GM23338 (cell line): ENCODE measurements around the gene MTERF2. TPM values are rescaled to one million over a fixed set of nuclear protein-coding genes. Genes with fewer than 3 reads are reported as not detected.
A peak's percentile ranks its signal among the peaks of the same experiment; 100 is the strongest.

Experiments
- ATAC-seq: fragments of 200-7000 bp; cut with Tn5 transposase; 3 replicates; pipeline ENCODE4 v1.9.1; 2020
- DNase-seq: peaks from one replicate; pipeline ENCODE4 v3.0.0-alpha.2; 2015; ENCODE audit warnings: low spot score
- H2AFZ ChIP-seq: fragments of 200-600 bp; sonication (generic); 2 replicates; pipeline ENCODE4 v1.8.0; 2016; ENCODE audit warnings: antibody characterized with exemption, mild to moderate bottlenecking, moderate library complexity
- H3F3A ChIP-seq: fragments of 200-600 bp; sonication (generic); replicated peaks from 2 replicates; pipeline ENCODE4 v1.8.0; 2017; ENCODE audit warnings: antibody characterized with exemption, mixed run types, low read depth
- H3K27ac ChIP-seq: fragments of 200-600 bp; sonication (generic); 2 replicates; pipeline ENCODE4 v1.6.1; 2016; ENCODE audit warnings: low read depth
- H3K27me3 ChIP-seq: fragments of 200-600 bp; sonication (generic); 2 replicates; pipeline ENCODE4 v1.8.0; 2016; ENCODE audit warnings: mild to moderate bottlenecking, mixed run types, moderate library complexity; ENCODE audit not compliant: insufficient read depth
- H3K36me3 ChIP-seq: fragments of 200-600 bp; sonication (generic); 2 replicates; pipeline ENCODE4 v1.8.0; 2016; ENCODE audit warnings: mild to moderate bottlenecking; ENCODE audit not compliant: insufficient read depth
- H3K4me1 ChIP-seq: fragments of 200-600 bp; sonication (generic); 2 replicates; pipeline ENCODE4 v1.8.0; 2016; ENCODE audit warnings: mild to moderate bottlenecking, moderate library complexity; ENCODE audit not compliant: insufficient read depth
- H3K4me2 ChIP-seq: fragments of 200-600 bp; sonication (generic); 2 replicates; pipeline ENCODE4 v1.7.1; 2017; ENCODE audit warnings: mixed run types
- H3K4me3 ChIP-seq: fragments of 200-600 bp; sonication (generic); 2 replicates; pipeline ENCODE4 v1.6.1; 2016; ENCODE audit warnings: mixed run types
- H3K79me2 ChIP-seq: fragments of 200-600 bp; sonication (generic); replicated peaks from 2 replicates; pipeline ENCODE4 v1.8.0; 2017; ENCODE audit warnings: mild to moderate bottlenecking; ENCODE audit not compliant: insufficient read depth
- H3K9me2 ChIP-seq: fragments of 200-600 bp; sonication (generic); 2 replicates; pipeline ENCODE4 v1.8.0; 2017; ENCODE audit not compliant: insufficient read depth
- H4K20me1 ChIP-seq: fragments of 200-600 bp; sonication (generic); replicated peaks from 2 replicates; pipeline ENCODE4 v1.8.0; 2017; ENCODE audit warnings: mild to moderate bottlenecking; ENCODE audit not compliant: insufficient read depth
- H3K27ac Mint-ChIP-seq: 2 replicates; pipeline ENCODE4 v1.8.0; 2020; ENCODE audit warnings: inconsistent platforms, mild to moderate bottlenecking, moderate library complexity, mixed read lengths
- H3K27me3 Mint-ChIP-seq: 3 replicates; pipeline ENCODE4 v1.8.0; 2022; ENCODE audit warnings: low read depth, mild to moderate bottlenecking, moderate library complexity, mixed read lengths, inconsistent platforms; ENCODE audit not compliant: insufficient read depth, poor library complexity
- H3K36me3 Mint-ChIP-seq: 3 replicates; pipeline ENCODE4 v1.8.0; 2021; ENCODE audit warnings: low read depth, mild to moderate bottlenecking, inconsistent platforms, moderate library complexity, mixed read lengths
- H3K4me1 Mint-ChIP-seq: 3 replicates; pipeline ENCODE4 v1.8.0; 2020; ENCODE audit warnings: mild to moderate bottlenecking, inconsistent platforms, mixed read lengths
- H3K4me3 Mint-ChIP-seq: 3 replicates; pipeline ENCODE4 v1.8.0; 2021; ENCODE audit warnings: moderate library complexity, mild to moderate bottlenecking, inconsistent platforms, mixed read lengths
- H3K9me3 Mint-ChIP-seq: 3 replicates; pipeline ENCODE4 v1.8.0; 2020; ENCODE audit warnings: moderate library complexity, mild to moderate bottlenecking, inconsistent platforms, mixed read lengths
- CREB1 ChIP-seq: fragments of 250-450 bp; sonication (Bioruptor Pico); IDR thresholded peaks from 2 replicates; pipeline ENCODE4 v1.5.0; 2020; ENCODE audit warnings: low read depth, mild to moderate bottlenecking, moderate library complexity
- CTCF ChIP-seq, 2 experiments: fragments of 200-600 bp in 1 of 2; sonication (generic) in 1 of 2; conservative IDR thresholded peaks; 2 replicates each; pipeline versions ENCODE4 v1.5.1 to v1.6.1; 2016 to 2017; ENCODE audit warnings: antibody characterized with exemption in 2 of 2, low read depth in 2 of 2, mild to moderate bottlenecking in 2 of 2, moderate library complexity in 1 of 2
- ETS1 ChIP-seq: IDR thresholded peaks from 2 replicates; pipeline ENCODE4 v1.6.1; 2016; ENCODE audit warnings: antibody characterized with exemption
- EZH2 ChIP-seq: fragments of 200-600 bp; sonication (generic); IDR thresholded peaks from one replicate; pipeline ENCODE4 v1.8.0; 2017; ENCODE audit warnings: antibody characterized with exemption, mild to moderate bottlenecking, low read depth; ENCODE audit not compliant: unreplicated experiment
- EZH2phosphoT487 ChIP-seq: fragments of 200-600 bp; sonication (generic); IDR thresholded peaks from one replicate; pipeline ENCODE4 v1.8.1; 2018; ENCODE audit warnings: antibody characterized with exemption; ENCODE audit not compliant: unreplicated experiment
- JUNB ChIP-seq: IDR thresholded peaks from one replicate; pipeline ENCODE4 v1.6.1; 2016; ENCODE audit warnings: antibody characterized with exemption; ENCODE audit not compliant: unreplicated experiment
- NANOG ChIP-seq: IDR thresholded peaks from 2 replicates; pipeline ENCODE4 v1.6.1; 2016; ENCODE audit warnings: antibody characterized with exemption, borderline replicate concordance
- POLR2AphosphoS5 ChIP-seq: IDR thresholded peaks from 2 replicates; pipeline ENCODE4 v1.6.1; 2016; ENCODE audit warnings: antibody characterized with exemption, low read depth
- REST ChIP-seq: IDR thresholded peaks from one replicate; pipeline ENCODE4 v1.6.1; 2018; ENCODE audit warnings: antibody characterized with exemption; ENCODE audit not compliant: unreplicated experiment
- STAT1 ChIP-seq: IDR thresholded peaks from one replicate; pipeline ENCODE4 v1.6.1; 2016; ENCODE audit warnings: antibody characterized with exemption; ENCODE audit not compliant: unreplicated experiment
- ZNF114 ChIP-seq: fragments of 250-450 bp; sonication (Bioruptor Pico); IDR thresholded peaks from 2 replicates; pipeline ENCODE4 v1.5.0; 2020; ENCODE audit warnings: mild to moderate bottlenecking, moderate library complexity
- ZNF331 ChIP-seq: fragments of 250-450 bp; sonication (Bioruptor Pico); IDR thresholded peaks from 2 replicates; pipeline ENCODE4 v1.5.0; 2020; ENCODE audit warnings: low read depth, mild to moderate bottlenecking, moderate library complexity
- ZNF462 ChIP-seq: fragments of 250-450 bp; sonication (Bioruptor Pico); IDR thresholded peaks from 2 replicates; pipeline ENCODE4 v1.5.0; 2020; ENCODE audit warnings: mild to moderate bottlenecking, moderate library complexity
- polyA plus RNA-seq: library from polyadenylated mRNA; unstranded; fragments of >200 nt; fragmentation: Nextera tagmentation; extraction: Ambion mirVana; gene quantifications from 2 replicates; pipeline ENCODE4 v1.2.1, GENCODE V29; 2016
- total RNA-seq: library from RNA; depleted of rRNA; stranded (reverse); fragments of >200 nt; shearing (Covaris generic); gene quantifications from 2 replicates; pipeline ENCODE4 v1.2.3, GENCODE V29; 2014

The MTERF2 gene
- total and polyA plus RNA-seq, 2 experiments from 2014 or later, result 9.2 to 11.0 TPM

- Mint-ChIP-seq H3K27me3 (peaks cover 11% of the 10 kb centered on the region), H3K9me3 (peaks cover 13% of the 10 kb centered on the region), H3K36me3 (no peaks in the 10 kb centered on the region; the same call in 2 of the 3 replicates), H3K27ac (no peak overlapping the region), H3K4me1 (no peaks in the 10 kb centered on the region; the same call in 1 of the 3 replicates), H3K4me3 (no peak overlapping the region)
- Histone ChIP-seq H3K9me2 (0 out of 2 replicates have a peak, but pooled peaks cover 2% of the 10 kb centered on the region), H3K4me3 (no peak overlapping the region), H3K27me3 (peaks cover 19% of the 10 kb centered on the region), H2AFZ (no peak overlapping the region), H3K79me2 (peaks cover 16% of the 10 kb centered on the region), H3K4me1 (peaks cover 10% of the 10 kb centered on the region; the same call in 1 of the 2 replicates), H3K4me2 (peak overlapping the region; percentile 88; the same call in 1 of the 2 replicates), H4K20me1 (no peaks in the 10 kb centered on the region), H3K36me3 (no peaks in the 10 kb centered on the region), H3F3A (0 out of 2 replicates have a peak, but pooled peaks cover 12% of the 10 kb centered on the region), H3K27ac (no peak overlapping the region)
- DNase-seq (no peak), ATAC-seq (no peak)
- TF ChIP-seq ZNF331 (CRISPR knock-in tag), result no peak
- TF ChIP-seq NANOG, result no peak
- no peak for TF ChIP-seq CTCF (conservative IDR thresholded peaks at IDR 0.05; ENCODE audit: low read depth in 2 of 2)
- TF ChIP-seq ETS1, result no peak
- TF ChIP-seq ZNF462 (CRISPR knock-in tag), result no peak
- no peak for TF ChIP-seq JUNB
- TF ChIP-seq CREB1 (CRISPR knock-in tag), result no peak
- TF ChIP-seq EZH2, result no peak
- no peak for TF ChIP-seq POLR2AphosphoS5
- no peak for TF ChIP-seq STAT1
- TF ChIP-seq EZH2phosphoT487, result no peak
- no peak for TF ChIP-seq REST
- no peak for TF ChIP-seq ZNF114 (CRISPR knock-in tag)
Observed at GRCh38 chr12:106953352-106954250, 33.3 kb downstream of the MTERF2 start.
